Left renal pelvis (tissue), 4 donors: ENCODE data around the gene PSKH1. TPM values are rescaled to one million over a fixed set of nuclear protein-coding genes. Genes with fewer than 3 reads are reported as not detected.
"Not testable (repeated sequence)": the region's sequence is repeated elsewhere in the genome, so short reads cannot be mapped to it uniquely, and the experiment has no call there.

Source experiments
- DNase-seq, 4 donors: peaks; one replicate each; pipeline ENCODE4 v3.0.0-alpha.2; 2013; ENCODE audit warnings: low read depth in 4 of 4, low spot score in 3 of 4
- polyA plus RNA-seq, 4 donors: library from polyadenylated mRNA; unstranded; fragments of 120-200 nt; gene quantifications; one replicate each; pipeline ENCODE4 v1.2.1, GENCODE V29; 2013; ENCODE audit not compliant: insufficient read length in 4 of 4

The PSKH1 gene
- polyA plus RNA-seq = 10 to 100 TPM; 31.0 to 36.4 (median 34.3) TPM

DNA sequence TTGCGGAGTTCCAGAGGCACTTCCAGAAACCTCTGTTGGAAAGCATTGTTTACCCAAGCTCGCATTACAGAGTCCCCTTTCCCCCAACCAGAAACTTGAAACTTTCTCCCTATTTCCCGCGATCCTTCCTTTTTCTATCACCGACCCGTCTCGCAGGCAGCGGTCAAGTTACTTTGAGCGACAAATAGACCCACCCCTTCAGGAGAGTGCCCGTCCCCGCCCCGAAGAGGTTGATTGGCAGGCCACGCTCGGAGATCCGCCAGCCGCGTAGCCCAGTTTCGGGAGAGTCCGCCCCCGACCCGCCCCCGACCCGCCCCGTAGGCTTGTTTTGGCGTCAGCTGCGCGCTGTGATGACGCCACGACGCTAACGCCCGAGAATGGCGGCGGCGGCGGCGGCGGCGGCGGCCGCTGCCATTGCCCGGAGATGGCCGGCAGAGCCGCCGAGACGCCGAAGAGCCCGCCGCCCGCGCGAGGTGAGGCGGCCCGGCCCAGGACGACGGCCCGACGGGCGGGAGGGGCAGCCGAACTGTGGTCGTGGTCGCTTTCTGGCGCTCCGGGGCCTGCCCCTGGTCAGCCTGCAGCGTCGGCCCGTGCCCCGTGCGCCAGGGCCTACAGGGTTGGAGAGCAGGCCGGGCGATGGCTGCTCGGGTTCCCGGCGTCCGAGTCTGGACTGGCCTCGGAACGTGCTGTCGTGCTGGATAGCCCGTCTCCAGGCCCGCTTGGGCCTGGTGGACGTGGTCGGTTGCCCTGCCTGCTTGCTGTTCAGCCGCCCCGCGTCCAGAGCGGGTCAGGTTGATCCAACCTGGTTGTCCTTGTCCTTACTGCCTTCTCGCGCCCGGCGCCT lies at the start of gene PSKH1:
Gene PSKH1, plus strand, starts transcription at position 356 of the 844 bp plus-strand sequence. CDS start 15,496 bp downstream, outside the sequence.
- peak; percentile 81 to 93 (median 86) for DNase-seq

- no peak for DNase-seq
Measured at GRCh38 chr16:67843343-67843765, 49.7 kb upstream of the PSKH1 start.

DNA sequence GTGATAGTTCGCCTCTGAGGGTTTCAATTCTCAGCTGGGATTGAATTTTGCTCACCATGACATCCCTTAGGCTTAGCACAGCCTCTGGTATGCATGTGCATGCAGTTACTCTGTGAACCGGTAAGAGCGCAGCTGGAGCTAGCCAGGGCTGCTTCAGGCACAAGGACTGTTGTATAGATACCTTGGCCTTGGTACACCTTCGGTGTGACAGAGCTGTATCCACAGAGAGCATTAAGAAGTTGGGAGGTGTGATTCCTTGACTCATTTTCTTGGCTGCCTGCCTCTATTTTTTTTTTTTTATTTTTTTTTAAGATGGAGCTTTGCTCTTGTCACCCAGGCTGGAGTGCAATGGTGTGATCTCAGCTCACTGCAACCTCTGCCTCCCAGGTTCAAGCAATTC lies 48.6 kb upstream of the PSKH1 start:
- DNase-seq = no peak

DNA sequence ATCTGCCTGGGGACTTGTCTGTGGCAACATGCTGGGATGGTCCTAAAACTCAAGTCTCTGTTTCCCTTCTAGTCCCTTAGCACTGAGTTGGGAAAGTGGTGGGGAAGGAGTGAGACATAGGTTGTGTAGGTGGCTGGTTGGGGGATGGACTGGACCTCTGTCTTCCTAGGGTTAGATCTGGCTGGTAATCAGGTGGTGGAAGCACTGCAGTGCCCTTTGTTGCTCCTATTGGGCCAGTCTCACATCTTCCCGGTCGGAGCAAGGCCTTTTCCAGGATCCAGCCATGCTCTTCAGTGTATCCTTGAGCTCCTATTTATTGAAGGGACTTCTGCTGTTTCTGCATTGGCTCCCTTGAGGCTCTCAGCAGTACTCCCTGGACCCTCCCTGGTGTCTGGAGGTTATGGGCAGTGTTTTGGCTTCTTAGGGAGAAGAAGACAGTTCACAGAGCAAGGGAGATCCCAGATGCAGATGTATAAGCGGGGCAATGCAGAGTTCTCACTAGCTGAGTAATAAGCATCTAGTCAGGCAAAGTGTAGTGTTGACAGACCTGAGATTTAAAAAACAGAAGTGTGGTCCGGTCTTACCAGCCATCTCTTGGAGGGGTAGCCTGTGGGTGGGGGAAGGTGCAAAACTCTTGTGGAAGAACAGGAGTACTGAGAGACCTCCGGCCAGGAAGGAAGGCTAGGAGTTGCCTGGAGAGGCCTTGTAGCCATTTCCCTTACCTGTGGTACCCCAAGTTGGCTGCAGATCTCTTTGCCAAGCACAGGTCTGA lies 47.6 kb upstream of the PSKH1 start:
- no peak for DNase-seq

- no peak for DNase-seq
Measured at GRCh38 chr16:67846063-67846319, 47.1 kb upstream of the PSKH1 start.

DNA sequence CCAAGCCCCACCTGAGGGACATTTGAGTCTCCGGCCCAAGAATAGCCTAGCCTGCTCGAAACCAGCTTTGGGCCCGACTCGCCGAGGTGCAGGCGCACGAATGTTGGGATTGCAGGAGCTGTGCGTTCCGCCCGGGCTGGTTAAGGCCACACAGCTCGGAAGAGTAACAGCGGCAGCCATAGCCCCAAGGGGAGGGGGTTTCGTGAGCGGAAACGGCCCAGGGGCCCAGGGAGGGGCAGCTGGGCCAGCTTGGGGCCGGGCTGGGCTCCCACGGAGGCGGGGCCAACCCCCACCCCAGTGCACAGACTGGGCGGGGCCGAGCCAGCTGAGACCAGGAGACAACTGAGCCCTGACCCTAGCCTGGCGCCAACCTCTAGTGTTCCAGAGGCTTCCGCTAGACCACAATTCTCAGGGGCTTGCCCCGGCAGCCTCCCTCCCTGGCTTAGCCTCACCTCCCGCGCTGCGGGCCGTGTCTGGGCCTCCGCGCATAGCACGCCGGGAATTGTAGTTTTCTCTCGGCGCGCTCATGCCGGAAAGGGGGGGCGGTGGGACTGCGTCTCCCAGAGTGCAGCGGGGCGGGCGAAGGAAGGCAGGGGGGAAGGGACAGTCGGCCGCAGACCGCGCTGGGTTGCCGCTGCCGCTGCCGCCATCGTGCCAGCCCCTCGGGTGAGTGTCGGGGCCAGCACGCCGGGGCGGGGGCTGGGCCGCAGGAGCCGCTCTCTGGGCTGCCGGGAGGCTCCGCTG lies 46.6 kb upstream of the PSKH1 start, which contains the start of gene NUTF2:
Gene NUTF2, plus strand, starts transcription at position 614 of the 744 bp plus-strand sequence. CDS start 18,198 bp downstream, outside the sequence.
- DNase-seq = peak; percentile 90 to 94 (median 92)

GRCh38 chr16:67847064-67847861 lies 45.8 kb upstream of the PSKH1 start, which contains the start of gene CENPT:
CENPT (minus strand) TSS chr16:67847693; CDS start chr16:67833859, 13,834 bp downstream.
- no peak for DNase-seq

DNA sequence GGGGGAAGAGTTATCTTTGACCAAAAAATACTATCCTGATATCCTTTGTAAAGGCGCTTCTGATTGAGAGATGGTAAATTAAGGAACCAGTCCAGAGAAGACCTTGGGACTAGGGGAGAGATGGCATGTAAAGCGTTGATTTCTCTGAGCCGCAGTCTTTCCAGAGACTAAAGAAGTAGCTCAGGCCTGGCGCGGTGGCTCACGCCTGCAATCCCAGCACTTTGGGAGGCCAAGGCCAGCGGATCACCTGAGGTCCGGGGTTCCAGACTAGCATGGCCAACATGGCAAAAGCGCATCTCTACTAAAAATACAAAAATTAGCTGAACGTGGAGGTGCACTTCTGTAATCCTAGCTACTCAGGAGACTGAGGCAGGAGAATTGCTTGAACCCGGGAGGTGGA lies 44.9 kb upstream of the PSKH1 start:
- DNase-seq = no peak

DNA sequence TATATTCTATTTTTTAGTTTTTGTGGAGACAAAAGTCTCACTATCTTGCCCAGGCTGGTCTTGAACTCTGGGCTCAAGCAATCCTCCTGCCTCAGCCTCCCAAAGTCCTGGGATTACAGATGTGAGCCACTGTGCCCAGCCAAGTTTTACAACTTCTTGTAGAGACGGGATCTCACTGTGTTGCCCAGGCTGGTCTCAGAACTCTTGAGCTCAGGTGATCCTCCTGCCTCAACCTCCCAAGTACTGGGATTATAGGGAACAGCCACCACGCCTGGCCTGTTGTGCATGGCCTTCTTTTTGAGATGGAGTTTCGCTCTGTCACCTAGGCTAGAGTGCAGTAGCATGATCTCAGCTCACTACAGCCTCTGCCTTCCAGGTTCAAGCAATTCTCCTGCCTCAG lies 39.4 kb upstream of the PSKH1 start:
- DNase-seq = no peak

- no peak for DNase-seq
Measured at GRCh38 chr16:67855789-67856188, 37.3 kb upstream of the PSKH1 start.

GRCh38 chr16:67856927-67857546 lies 36.0 kb upstream of the PSKH1 start:
- no peak for DNase-seq

DNA sequence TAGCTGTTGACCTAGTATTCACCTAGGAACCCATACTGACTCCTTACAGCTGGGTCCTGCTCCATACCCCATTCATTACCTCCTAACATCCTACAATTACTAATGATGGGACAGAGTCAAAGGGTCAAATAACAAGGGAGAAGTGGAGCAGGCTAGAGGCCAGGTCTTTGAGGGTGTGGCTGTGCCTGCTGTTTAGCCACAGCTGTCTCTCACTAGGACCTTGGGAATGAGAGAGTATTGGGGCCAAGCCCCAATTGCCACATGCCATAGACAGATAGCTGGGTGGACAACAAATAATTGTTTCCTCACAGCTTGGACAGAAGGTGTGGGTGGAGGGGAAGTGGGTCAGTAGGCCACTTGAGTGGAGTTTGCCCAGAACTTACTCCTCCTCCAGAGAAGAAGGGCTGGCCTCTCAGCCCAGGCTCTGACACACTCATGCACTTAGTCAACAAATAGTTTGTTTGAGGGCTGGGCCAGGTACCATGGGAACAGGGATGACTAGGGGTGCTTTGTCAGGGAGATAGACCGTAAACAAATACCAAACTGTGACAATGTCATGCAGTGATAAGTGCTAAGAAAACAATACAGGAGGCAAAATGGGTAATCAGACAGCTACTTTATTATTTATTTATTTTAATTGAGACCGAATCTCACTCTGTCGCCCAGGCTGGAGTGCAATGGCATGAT lies 35.4 kb upstream of the PSKH1 start:
- no peak for DNase-seq

- no peak for DNase-seq
Measured at GRCh38 chr16:67858500-67858899, 34.6 kb upstream of the PSKH1 start.

DNA sequence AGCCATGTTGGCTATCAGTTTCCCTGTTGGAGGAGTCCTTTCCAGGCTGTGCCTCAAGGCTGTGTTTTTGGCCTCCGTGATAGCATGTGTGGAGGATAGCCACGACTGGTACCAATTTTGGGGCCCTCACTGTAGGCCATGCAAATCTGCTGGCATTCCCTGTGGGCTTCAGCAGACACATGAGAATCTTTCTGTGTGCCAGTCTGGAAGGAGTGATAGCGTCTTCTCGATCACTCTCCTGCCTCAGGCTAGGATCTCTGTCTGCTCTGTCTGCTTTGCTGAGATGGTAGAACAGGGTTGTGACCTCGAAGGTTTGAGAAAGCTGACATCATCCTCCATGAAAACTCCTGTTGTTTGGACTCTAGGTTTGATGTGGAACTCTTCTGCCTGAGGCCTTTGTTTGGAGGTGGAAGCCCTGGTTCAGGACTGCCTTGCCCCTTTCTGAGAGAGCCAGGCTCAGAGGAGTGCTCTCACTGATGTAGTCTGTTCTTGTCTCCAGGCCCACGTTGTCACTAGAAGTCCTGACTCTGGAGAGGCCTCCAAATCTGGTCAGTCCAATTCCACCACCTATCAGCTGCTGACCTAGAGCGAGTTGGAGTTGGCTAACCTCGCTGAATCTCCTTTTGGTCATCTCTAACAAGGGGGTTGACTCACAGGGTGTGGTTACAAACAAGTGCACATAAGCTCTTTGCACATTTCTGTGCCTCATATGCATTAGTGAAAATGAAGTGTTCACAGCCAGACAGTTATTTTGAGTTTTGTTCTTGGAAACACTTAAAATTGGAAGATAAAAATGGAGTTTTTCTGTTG lies 32.3 kb upstream of the PSKH1 start:
- DNase-seq = no peak

DNA sequence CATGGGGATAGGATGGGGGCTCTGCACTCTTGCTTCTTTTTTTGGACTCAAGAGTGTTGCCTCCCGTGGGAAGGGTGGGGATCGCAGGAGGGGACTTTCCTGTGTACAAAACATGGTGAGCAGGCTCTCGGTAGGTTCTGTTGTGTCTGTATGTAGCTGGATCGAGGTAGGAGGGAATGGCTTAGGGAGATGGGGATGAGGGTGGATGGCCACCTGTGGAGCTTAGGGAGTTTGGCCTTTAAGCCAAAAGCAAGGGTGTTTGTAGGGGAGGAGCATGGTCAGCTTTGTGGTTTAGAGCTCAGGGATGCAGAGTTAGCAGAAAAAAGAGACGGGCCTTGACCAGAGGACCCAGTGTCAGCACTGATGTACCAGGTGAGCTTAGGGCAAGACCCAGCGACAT lies 31.2 kb upstream of the PSKH1 start:
- DNase-seq = no peak

GRCh38 chr16:67862623-67863583 lies 30.2 kb upstream of the PSKH1 start:
- no peak for DNase-seq

GRCh38 chr16:67864044-67864443 lies 29.0 kb upstream of the PSKH1 start:
- not testable (repeated sequence) for DNase-seq
